OCI-LY3 (cell line): ENCODE measurements around the gene PAEP.

Experiments
- EZH2phosphoT487 ChIP-seq: fragments of 200-600 bp; shearing (Covaris generic); IDR thresholded peaks from 2 replicates; pipeline ENCODE4 v1.6.1; 2018; ENCODE audit warnings: antibody characterized with exemption, mixed run types, low read depth
- TF ChIP-seq, protein P1 (sequence below): fragments of 200-600, 300-600 bp; sonication (generic); IDR thresholded peaks from 2 replicates; pipeline ENCODE4 v1.5.1; 2014; ENCODE audit warnings: antibody characterized with exemption, low read length, low read depth

DNA sequence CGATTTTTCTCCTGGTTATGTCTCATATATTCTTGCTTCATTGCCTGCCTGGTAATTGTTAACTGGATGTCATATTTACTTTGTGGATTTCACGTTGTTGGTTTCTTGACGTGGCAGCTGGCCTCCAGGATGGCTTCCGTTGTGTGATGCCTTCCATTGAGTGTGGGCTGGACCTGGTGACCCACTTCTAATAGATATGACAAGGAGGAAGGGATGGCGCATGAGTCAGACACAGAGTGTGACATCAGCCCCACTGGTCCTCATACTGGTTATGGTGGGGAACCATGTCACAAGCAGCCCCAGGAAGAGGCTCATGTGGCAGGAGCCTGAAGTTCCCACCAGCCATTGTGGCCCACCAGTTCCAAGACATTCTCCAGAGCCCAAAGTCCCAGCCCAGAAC, 6.4 kb upstream of the PAEP start:
- TF ChIP-seq, protein P1, sequence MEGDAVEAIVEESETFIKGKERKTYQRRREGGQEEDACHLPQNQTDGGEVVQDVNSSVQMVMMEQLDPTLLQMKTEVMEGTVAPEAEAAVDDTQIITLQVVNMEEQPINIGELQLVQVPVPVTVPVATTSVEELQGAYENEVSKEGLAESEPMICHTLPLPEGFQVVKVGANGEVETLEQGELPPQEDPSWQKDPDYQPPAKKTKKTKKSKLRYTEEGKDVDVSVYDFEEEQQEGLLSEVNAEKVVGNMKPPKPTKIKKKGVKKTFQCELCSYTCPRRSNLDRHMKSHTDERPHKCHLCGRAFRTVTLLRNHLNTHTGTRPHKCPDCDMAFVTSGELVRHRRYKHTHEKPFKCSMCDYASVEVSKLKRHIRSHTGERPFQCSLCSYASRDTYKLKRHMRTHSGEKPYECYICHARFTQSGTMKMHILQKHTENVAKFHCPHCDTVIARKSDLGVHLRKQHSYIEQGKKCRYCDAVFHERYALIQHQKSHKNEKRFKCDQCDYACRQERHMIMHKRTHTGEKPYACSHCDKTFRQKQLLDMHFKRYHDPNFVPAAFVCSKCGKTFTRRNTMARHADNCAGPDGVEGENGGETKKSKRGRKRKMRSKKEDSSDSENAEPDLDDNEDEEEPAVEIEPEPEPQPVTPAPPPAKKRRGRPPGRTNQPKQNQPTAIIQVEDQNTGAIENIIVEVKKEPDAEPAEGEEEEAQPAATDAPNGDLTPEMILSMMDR, result no peak
- TF ChIP-seq EZH2phosphoT487, result no peak
